ENCODE measurements around the gene HSF5.

HSF5 gene

GRCh38 chr17:58529275-58529674, 41.1 kb upstream of the HSF5 start:
- DNase-seq (ENCODE audit: low read depth) = no peak
- TF ChIP-seq MYC (IDR thresholded peaks at IDR 0.05; ENCODE audit: low read depth, low read length) (no peak), POLR2A (IDR thresholded peaks at IDR 0.05; ENCODE audit: extremely low read depth, insufficient read length) (no peak)
- TF ChIP-seq, protein P1, sequence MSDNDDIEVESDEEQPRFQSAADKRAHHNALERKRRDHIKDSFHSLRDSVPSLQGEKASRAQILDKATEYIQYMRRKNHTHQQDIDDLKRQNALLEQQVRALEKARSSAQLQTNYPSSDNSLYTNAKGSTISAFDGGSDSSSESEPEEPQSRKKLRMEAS (IDR thresholded peaks at IDR 0.05; ENCODE audit: low read depth, low read length) = no peak
- TF ChIP-seq, protein P2, sequence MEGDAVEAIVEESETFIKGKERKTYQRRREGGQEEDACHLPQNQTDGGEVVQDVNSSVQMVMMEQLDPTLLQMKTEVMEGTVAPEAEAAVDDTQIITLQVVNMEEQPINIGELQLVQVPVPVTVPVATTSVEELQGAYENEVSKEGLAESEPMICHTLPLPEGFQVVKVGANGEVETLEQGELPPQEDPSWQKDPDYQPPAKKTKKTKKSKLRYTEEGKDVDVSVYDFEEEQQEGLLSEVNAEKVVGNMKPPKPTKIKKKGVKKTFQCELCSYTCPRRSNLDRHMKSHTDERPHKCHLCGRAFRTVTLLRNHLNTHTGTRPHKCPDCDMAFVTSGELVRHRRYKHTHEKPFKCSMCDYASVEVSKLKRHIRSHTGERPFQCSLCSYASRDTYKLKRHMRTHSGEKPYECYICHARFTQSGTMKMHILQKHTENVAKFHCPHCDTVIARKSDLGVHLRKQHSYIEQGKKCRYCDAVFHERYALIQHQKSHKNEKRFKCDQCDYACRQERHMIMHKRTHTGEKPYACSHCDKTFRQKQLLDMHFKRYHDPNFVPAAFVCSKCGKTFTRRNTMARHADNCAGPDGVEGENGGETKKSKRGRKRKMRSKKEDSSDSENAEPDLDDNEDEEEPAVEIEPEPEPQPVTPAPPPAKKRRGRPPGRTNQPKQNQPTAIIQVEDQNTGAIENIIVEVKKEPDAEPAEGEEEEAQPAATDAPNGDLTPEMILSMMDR (IDR thresholded peaks at IDR 0.05; ENCODE audit: low read depth, low read length) = no peak
- no peak overlapping the region for H3K4me3 ChIP-seq (ENCODE audit: low read depth, low read length)

DNA sequence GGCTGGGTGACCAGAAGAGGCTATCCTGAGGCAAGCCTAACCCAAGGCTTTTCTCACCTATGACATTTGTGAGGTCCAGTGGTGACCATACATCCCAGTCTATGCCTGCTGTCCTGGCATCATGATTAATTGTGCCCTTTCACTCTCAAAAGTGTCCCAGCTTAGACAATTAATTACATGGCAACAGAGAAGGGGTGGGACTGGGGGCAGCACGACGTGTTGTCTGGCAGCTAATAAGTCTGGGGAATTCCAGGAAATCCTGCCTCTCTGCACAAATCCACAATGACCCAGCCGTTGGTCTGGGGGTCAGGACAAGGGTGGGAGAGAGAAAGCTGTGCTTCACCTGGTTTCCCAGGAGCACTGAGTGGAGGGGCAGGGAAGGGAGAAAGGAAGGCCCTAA, 40.2 kb upstream of the HSF5 start:
- no peak overlapping the region for H3K4me3 ChIP-seq (ENCODE audit: low read depth, low read length)
- TF ChIP-seq, protein P2 (IDR thresholded peaks at IDR 0.05; ENCODE audit: low read depth, low read length) = no peak
- TF ChIP-seq, protein P1 (IDR thresholded peaks at IDR 0.05; ENCODE audit: low read depth, low read length) = no peak
- TF ChIP-seq MYC (IDR thresholded peaks at IDR 0.05; ENCODE audit: low read depth, low read length) (no peak), POLR2A (IDR thresholded peaks at IDR 0.05; ENCODE audit: extremely low read depth, insufficient read length) (no peak)
- DNase-seq (ENCODE audit: low read depth) = no peak

DNA sequence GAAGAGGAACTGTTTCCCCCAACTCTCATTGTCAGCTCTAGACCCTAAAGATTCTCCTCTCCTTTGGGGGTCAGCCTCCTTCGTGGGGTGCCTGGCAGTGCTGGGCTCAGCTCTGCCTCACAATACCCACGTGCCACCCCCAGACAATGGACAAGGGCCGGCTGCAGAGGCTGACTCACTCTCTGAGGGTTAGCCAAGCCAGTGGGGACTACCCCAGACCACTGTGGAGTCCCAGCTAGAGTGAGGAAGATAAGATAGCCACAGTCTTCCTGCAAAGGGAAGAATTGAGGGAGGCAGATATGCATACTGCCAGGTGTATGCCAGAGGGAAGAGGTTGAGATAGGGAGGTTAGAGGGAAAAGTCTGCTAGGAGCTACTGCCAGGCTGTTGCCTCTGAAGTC, 39.7 kb upstream of the HSF5 start:
- DNase-seq (ENCODE audit: low read depth) = no peak
- no peak for TF ChIP-seq MYC (IDR thresholded peaks at IDR 0.05; ENCODE audit: low read depth, low read length)
- TF ChIP-seq, protein P1 (IDR thresholded peaks at IDR 0.05; ENCODE audit: low read depth, low read length) = no peak
- TF ChIP-seq POLR2A (IDR thresholded peaks at IDR 0.05; ENCODE audit: extremely low read depth, insufficient read length) = no peak
- TF ChIP-seq, protein P2 (IDR thresholded peaks at IDR 0.05; ENCODE audit: low read depth, low read length) = no peak
- H3K4me3 ChIP-seq (ENCODE audit: low read depth, low read length) = no peak overlapping the region

DNA sequence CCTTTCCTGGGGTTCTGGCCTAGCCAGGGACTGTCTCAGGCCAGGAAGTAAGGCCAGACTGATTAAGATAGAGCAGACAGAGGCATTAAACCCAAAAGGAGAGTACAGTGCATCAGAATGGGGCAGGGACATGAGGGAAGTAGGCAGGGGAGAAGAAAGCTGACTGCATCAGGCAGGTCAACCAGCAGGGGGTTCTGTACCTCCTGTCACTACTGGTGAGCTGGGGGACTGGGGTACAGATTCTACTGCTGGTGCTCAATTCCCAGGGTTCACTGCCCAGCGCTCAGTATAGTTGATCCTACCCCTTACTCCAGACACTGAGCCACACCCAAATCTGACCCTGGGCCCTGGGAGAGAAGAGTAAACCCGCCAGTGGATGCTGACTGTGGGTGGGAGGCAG, 39.1 kb upstream of the HSF5 start:
- DNase-seq (ENCODE audit: low read depth) = peak; percentile 25
- TF ChIP-seq MYC (IDR thresholded peaks at IDR 0.05; ENCODE audit: low read depth, low read length) (no peak), POLR2A (IDR thresholded peaks at IDR 0.05; ENCODE audit: extremely low read depth, insufficient read length) (no peak)
- TF ChIP-seq, protein P1 (IDR thresholded peaks at IDR 0.05; ENCODE audit: low read depth, low read length) = no peak
- TF ChIP-seq, protein P2 (IDR thresholded peaks at IDR 0.05; ENCODE audit: low read depth, low read length) = peak; percentile 22
- no peak overlapping the region for H3K4me3 ChIP-seq (ENCODE audit: low read depth, low read length)

GRCh38 chr17:58525239-58525638, 37.0 kb upstream of the HSF5 start:
- no peak for DNase-seq (ENCODE audit: low read depth)
- TF ChIP-seq, protein P1 (IDR thresholded peaks at IDR 0.05; ENCODE audit: low read depth, low read length) = no peak
- TF ChIP-seq MYC (IDR thresholded peaks at IDR 0.05; ENCODE audit: low read depth, low read length) = no peak
- TF ChIP-seq POLR2A (IDR thresholded peaks at IDR 0.05; ENCODE audit: extremely low read depth, insufficient read length) = no peak
- TF ChIP-seq, protein P2 (IDR thresholded peaks at IDR 0.05; ENCODE audit: low read depth, low read length) = no peak
- no peak overlapping the region for H3K4me3 ChIP-seq (ENCODE audit: low read depth, low read length)

- no peak overlapping the region for H3K4me3 ChIP-seq (ENCODE audit: low read depth, low read length)
- DNase-seq (ENCODE audit: low read depth) = no peak
- TF ChIP-seq, protein P1 (IDR thresholded peaks at IDR 0.05; ENCODE audit: low read depth, low read length) = no peak
- TF ChIP-seq, protein P2 (IDR thresholded peaks at IDR 0.05; ENCODE audit: low read depth, low read length) = no peak
- TF ChIP-seq MYC (IDR thresholded peaks at IDR 0.05; ENCODE audit: low read depth, low read length) (no peak), POLR2A (IDR thresholded peaks at IDR 0.05; ENCODE audit: extremely low read depth, insufficient read length) (no peak)
Observed at GRCh38 chr17:58521680-58522079, 33.5 kb upstream of the HSF5 start.

All from NB4 (cell line).